Measurements from ENCODE around the gene GPC6.

The GPC6 gene

GRCh38 chr13:94248454-94249228 is 1022.0 kb downstream of the GPC6 start:
- DNase-seq (ENCODE audit: low read depth): no peak

- no peak for DNase-seq (ENCODE audit: low read depth)
These were observed 1022.9 kb downstream of the GPC6 start for GRCh38 chr13:94249512-94249911.

- no peak for DNase-seq (ENCODE audit: low read depth)
These were observed 1025.4 kb downstream of the GPC6 start for GRCh38 chr13:94251831-94252608.

GRCh38 chr13:94254737-94255136 is 1028.1 kb downstream of the GPC6 start:
- no peak for DNase-seq (ENCODE audit: low read depth)

- no peak for DNase-seq (ENCODE audit: low read depth)
These were observed 1030.1 kb downstream of the GPC6 start for GRCh38 chr13:94256721-94257120.

GRCh38 chr13:94259984-94260383 is 1033.4 kb downstream of the GPC6 start:
- no peak for DNase-seq (ENCODE audit: low read depth)

GRCh38 chr13:94261163-94261562 is 1034.6 kb downstream of the GPC6 start:
- no peak for DNase-seq (ENCODE audit: low read depth)

- DNase-seq (ENCODE audit: low read depth): no peak
These were observed 1036.4 kb downstream of the GPC6 start for GRCh38 chr13:94263038-94263437.

- no peak for DNase-seq (ENCODE audit: low read depth)
These were observed 1041.2 kb downstream of the GPC6 start for GRCh38 chr13:94267581-94268366.

GRCh38 chr13:94268661-94269060 is 1042.1 kb downstream of the GPC6 start:
- DNase-seq (ENCODE audit: low read depth): no peak

- no peak for DNase-seq (ENCODE audit: low read depth)
These were observed 1043.0 kb downstream of the GPC6 start for GRCh38 chr13:94269557-94269956.

GRCh38 chr13:94270556-94270955 is 1043.9 kb downstream of the GPC6 start:
- DNase-seq (ENCODE audit: low read depth): no peak

- no peak for DNase-seq (ENCODE audit: low read depth)
These were observed 1045.4 kb downstream of the GPC6 start for GRCh38 chr13:94272038-94272437.

GRCh38 chr13:94280349-94280748 is 1053.7 kb downstream of the GPC6 start:
- no peak for DNase-seq (ENCODE audit: low read depth)

- DNase-seq (ENCODE audit: low read depth): no peak
These were observed 1054.2 kb downstream of the GPC6 start for GRCh38 chr13:94280845-94281244.

GRCh38 chr13:94286581-94286980 is 1060.0 kb downstream of the GPC6 start:
- DNase-seq (ENCODE audit: low read depth): no peak

- DNase-seq (ENCODE audit: low read depth): no peak
These were observed 1065.2 kb downstream of the GPC6 start for GRCh38 chr13:94291631-94292322.

- no peak for DNase-seq (ENCODE audit: low read depth)
These were observed 1065.7 kb downstream of the GPC6 start for GRCh38 chr13:94292323-94292640.

GRCh38 chr13:94296471-94296870 is 1069.9 kb downstream of the GPC6 start:
- DNase-seq (ENCODE audit: low read depth): no peak

GRCh38 chr13:94298346-94298745 is 1071.7 kb downstream of the GPC6 start:
- no peak for DNase-seq (ENCODE audit: low read depth)

GRCh38 chr13:94300401-94300800 is 1073.8 kb downstream of the GPC6 start:
- DNase-seq (ENCODE audit: low read depth): no peak

GRCh38 chr13:94301487-94301886 is 1074.9 kb downstream of the GPC6 start:
- DNase-seq (ENCODE audit: low read depth): no peak
